ENCODE results near the gene TMEM245.
"Not testable (repeated sequence)": the region's sequence is repeated elsewhere in the genome, so short reads cannot be mapped to it uniquely, and the experiment has no call there.

TMEM245 gene

DNA sequence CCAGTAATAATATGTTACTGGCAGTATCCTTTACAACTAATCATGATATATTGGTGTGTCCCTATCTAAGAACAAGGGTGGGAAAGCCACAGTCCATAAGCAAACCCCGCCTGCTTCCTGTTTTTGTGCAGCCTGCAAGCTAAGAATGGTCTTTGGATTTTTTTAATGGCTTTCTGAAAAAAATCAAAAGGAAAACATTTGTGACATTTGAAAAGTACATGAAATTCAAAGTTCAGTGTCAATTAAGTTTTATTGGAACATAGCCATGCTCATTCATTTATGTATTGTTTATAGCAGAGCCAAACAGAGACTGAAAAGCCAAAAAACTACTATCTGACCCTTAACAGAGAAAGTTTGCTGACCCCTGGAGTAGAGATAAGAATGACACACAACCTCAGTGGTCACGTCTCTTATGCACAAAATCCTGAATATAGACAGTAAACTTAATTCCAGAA is 12.8 kb upstream of the TMEM245 start:
- DNase-seq, result no peak

DNA sequence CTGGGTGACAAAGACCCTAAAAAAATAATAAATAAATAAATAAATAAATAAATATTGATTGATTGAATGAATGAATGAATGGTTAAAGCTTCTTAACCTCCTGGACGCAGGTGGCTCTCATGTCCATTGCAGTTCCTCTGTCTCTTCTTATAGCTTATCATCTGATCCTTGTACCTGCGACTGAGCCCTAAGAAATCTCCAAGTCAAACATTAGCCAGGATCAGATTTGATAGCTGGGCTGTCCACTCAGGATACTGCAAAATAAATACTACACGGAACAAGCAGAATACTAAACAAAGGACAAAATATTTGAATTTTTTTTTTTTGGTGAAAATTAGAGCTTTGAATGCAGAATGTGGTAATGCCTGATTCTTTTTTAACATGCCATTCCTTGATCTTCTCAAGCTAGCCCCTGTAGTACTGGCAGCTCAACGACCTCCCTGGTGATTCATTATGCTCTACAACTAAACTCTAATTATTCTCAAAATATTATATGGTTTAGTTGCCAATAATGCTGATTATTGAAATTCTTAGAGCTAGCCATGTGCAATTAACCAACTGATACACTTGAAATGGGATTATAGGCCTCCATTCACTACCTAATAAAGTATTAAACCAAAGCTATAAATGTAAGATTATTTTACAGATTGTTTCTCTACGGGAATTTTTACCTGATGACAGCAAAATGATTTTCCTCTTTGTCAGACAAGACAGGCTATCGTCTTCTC is 9.9 kb upstream of the TMEM245 start:
- DNase-seq, result no peak

DNA sequence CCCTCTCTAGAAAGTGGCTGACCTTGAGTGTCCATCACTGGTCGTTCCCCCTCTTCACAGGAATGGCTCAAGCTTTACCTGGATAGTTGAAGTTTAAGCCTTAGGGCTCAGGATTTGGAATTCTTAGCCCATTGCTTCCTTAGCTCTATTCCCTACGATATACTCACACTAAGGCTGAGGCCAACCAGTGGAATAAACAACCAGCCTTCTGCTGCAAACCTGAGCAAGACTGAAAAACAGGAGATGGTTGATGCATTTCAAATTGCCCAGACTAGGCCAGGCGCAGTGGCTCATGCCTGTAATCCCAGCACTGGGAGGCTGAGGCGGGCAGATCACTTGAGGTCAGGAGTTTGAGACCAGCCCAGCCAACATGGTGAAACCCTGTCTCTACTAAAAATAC is 6.9 kb upstream of the TMEM245 start:
- not testable (repeated sequence) for DNase-seq

DNA sequence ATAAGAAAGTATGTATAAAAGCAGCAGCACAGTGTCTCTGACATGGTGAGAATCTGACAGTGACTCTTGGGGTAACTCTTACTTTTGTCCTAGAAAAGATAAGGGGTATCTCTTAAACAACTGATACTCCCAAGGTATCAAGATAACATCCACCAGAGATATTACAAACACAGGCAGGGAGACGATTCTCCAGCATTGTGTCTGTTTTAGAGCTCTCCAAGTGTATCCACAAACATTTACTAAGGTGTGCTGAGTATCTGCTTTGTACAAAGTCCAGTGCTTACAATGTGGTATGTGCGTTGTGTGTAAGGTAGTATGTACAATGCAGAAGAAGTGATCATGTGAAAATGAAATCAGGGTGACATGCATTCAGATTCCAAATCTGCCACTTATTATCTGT is 4.4 kb upstream of the TMEM245 start:
- no peak for DNase-seq

DNA sequence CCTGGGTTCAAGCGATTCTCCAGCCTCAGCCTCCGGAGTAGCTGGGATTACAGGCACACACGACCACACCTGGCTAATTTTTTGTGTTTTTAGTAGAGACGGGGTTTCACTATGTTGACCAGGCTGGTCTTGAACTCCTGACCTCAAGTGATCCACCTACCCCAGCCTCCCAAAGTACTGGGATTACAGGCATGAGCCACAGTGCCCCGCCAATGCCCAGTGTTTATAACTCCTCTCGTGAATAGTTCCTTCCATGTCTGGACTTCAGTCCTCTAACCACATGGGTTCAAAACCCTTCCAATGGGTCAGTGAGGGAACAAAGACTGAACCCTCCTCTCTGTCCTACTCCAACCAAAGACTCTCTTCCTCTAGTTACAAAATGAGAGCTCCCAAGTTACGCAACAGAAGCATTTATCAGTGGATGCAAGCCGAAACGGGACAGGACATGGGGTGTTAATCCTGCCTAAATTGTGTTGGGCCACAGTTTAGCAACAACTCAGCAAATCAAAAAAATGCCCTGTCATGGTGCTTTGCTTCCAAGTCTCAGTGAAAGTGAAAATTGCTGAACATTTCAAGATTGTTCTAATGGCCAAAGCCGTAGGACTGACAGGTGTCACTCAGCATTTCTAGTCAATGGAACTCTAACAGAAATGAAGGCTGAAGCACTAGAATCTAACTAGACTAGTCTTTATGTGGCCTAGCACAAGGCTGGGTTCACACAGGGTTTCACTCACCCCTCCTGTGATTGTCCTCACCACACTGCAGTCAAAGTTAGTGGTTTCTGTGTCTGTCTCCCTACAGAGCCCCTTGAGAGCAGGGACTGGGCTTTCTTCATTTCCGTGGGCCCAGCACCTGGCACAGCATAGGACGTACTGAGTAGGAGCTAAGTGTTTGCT is 3.2 kb upstream of the TMEM245 start:
- DNase-seq, result no peak

DNA sequence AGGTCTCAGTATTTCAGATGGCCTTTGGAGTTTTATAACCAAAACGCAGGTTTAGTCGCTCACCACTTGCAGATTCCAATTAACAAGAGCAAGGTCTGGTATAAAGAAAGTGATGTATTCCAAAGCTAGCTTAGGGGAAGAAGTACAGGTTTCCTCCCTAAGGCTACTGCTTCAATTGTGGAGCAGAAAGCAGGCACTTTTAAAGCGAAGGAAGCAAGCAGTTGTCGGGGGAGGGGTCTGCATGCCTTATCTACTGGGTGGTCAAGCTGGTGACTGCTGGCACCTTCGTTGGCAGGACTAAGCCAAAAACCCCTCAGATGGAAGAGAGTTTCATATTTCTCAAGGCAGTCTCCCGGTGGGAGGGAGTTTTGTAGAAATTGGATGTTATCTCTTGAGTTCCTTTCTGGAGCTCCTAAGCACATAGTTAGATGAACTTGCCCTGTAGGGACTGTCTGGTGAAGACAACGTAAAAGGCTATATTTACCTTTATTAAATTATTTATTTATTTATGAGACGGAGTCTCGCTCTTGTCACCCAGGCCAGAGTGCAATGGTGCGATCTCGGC is 1.6 kb upstream of the TMEM245 start:
- DNase-seq, result no peak

DNA sequence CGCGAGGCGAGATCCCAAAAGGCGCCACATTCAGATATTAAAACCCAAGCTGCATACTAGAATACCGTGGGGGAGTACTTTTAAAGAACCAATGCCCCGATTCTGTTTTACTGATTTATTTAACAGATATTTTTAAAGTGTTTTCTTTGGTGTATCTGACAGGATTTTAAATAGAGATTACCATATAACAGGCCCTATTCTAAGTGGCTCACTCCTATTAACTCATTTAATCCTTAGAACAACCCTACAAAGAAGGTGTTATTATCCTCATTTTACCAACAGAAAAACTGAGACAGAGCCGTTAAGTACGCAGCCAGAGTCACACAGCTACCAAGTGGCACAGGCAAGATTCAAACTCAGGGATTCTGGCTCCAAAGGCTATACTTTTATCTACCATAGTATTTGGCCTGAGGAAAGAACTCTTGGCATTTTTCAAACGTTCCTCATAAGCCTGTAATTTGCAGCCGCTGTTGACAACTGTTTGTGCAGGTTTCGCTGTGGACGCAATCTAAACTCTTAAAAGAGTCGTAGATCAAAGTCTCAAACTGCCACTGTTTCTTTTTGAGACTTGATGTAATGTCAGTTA is 550 bp upstream of the TMEM245 start:
- DNase-seq, result no peak

DNA sequence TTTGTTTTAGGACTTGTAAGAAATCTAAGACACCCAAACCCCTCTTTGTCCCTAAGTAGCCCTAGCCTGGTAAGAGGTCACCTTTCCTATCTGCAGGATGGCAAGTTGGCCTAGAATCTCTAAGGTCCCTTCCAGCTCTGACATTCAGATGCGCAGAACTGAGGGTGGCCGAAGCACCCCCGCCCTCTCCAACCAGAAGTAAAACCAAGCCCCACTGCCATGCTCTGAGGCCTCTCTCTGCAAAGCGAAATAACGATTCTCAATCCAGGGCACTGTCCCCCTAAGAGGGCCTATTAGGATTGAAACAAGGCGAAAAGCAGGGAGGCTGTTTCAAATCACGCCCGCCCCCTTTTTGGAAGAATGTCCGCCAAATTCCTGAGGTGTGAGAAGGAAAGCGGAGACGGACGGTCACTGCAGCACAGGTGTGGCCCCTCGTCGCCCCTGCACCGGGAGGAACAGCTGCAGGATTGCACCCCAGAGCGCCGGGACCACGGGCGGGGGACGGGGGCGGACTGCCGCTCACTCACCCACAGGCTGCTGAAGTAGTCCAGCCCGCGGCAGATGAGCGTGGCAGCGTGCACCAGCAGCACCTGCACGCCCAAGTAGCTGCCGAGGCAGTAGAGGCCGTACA is 824 bp downstream of the TMEM245 start:
- DNase-seq, result no peak

DNA sequence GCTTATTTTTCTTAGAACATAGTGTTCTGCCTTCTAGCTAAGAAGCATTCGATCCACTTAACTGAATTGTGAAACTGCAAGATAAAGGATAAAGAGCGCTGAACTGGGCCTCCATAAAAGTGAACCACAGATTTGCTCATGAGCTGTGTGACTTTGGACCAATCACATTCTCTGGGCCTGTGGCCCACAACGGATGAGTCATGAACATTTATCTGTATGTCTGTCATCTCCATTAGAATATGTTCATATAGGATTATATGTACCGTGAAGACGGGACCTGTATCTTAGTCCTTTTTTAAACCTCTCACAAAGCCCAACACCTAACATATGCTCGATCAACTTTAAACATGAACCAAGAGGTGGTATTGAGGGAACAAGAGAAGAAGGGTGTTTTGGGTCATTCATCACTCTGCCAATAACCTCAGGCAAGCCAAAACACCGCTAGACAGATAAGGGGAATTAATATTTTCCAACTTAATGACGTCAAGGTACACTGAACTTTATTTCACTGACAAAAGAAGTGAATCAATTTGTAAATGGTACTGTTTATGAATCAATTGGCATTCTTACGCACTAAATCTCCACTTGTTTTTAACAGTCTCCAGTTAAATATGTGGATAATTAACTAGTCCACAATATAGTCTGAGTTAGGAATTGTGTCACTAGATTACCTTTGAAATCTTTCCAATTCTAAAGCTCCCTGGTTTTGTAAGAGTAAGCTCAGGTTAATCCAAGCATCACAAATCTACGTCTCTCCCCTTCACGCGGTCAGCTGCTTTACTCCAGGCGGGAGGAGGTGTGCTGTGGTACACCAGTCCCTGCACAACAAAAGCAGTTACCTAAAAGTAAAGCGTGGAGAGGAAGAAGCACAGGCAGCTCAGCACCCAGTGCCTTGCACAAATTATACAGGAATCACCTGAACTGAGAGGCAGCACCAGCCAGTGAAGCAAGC is 1.6 kb downstream of the TMEM245 start:
- peak; percentile 6 to 37 for DNase-seq

DNA sequence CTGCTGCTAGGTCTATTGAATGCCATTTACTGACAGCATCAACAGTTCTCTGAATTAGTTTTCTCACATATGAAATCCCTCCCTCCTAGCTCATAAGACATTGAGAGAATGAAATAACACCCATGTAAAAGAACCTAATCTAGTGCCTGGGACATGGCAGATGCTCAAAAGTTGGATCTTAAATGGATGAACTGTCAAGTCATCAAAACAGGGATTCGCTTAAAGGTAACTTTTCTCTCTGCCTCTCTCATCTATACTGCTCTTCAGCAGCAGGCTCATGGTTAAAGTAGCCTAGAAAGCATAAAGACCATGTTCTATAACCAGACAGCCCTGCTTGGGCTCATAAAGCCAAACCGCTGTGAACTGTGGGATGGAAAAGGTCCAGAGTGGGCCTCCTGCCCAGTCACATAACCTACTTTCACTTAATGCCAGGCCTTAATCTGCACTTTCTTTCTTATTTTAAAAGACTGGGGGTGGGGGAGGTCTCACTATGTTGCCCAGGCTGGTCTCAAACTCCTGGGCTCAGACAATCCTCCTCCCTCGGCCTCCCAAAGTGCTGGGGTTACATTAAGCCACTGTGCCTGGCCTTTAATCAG is 3.7 kb downstream of the TMEM245 start:
- no peak for DNase-seq

DNA sequence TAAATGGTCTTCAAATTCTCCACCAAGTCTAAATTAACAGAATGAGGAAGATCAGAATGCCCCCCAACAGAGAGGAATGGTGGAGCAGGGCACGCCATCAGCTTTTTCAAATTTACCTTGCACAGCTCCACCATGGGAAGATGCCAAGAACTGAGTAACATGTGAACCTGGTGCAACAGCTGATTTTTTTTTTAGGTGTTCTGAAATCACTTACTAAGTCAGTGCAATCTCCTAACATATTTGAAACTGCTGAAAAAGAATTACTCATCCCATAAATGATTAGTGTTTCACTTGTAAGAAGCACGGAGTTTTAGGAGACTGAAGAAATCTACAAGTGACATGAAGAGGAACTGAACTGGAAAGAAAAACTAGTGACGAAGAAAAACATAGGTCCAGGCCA is 5.1 kb downstream of the TMEM245 start:
- DNase-seq, result no peak

DNA sequence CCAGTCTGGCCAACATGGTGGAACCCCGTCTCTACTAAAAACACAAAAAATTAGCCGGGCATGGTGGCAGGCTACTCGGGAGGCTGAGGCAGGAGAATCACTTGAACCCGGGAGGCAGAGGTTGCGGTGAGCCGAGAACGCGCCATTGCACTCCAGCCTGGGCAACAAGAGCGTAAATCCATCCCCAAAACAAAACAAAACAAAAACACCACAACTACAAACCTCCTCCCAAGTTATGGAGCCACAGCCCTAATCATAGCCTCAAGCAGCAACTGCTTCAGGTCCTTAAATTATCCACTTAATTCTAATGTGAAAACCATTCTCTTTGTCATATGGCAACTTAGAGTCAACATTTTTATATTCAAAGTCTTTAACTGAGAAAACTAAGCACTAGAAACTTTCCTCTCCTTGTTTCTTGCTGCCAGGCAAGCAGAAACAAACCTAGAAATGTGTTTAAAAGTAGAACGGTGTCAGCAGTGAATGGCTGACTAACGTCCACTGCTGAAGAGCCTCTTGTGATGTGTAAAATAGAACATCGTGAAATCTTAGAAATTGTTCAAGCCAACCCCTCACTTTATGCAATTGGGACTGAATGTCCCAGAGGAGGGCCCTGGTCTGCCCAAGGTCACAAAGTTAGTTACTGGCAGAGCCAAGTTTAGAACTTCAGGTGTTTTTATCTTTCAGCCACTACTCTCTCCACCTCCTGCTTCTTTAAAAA is 5.7 kb downstream of the TMEM245 start:
- DNase-seq, result no peak

DNA sequence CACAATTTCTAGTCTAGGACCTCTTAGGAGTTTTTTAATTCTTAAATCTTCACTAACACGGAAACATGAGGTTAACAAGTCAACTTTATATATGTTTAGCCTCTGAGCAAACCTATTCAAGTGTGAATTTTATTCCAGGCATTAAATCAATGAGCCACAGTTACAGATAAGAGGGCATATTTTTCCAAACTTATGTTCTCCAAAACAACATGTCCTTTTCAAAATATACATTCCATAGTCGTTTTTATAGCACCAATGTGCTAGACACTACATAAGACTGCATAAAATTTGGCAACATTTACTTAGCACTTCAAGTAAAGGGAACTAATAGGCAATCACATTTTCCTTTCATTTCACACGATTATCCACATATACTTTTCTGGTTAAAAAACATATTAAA is 6.5 kb downstream of the TMEM245 start:
- no peak for DNase-seq

DNA sequence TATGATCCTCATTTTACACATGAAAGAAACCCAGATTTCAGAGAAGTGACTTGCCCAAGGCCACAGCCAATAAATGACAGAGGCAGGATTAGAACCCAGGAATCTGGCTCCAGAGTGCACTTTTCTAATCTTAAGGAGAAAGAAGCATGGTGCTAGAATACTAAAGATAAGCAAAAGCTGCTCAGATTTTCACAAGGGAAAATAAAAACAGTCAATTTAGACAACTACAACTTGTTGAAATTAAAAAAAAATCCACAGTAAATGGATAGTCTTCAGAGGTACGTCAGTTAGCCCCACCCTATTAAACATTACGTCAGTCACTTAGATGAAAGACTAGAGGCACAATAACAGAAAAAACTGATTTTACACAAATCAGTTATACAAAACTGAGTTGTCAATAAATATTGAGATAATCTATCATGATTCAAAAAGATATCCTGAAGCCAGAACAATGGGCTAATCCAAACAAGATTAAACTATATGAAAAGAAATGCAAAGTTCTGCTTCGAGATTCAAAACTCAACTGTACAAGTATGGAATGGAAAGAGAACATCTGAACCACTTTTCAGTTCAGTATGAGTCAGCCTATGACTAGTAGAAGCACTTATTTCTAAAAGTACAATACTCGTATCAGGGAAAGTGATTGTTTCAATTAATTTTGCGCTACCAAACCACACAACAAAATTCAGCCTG is 9.3 kb downstream of the TMEM245 start:
- DNase-seq, result no peak

DNA sequence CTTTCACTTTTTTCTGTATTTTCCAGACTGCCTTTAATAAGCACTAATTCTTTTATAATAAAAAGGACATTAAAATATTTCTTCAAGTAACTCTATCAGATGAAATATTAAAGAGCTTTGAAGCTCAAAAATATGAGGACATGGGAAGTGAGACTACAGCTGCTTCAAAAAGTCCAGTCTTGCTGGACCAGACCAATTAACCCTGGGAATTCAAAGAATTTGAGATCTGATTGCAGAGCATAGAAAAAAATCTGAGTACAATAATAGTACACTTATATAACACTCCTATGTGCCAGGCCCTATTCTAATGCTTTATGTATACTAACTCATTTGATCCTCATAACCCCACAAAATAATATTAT is 9.8 kb downstream of the TMEM245 start:
- DNase-seq, result no peak

DNA sequence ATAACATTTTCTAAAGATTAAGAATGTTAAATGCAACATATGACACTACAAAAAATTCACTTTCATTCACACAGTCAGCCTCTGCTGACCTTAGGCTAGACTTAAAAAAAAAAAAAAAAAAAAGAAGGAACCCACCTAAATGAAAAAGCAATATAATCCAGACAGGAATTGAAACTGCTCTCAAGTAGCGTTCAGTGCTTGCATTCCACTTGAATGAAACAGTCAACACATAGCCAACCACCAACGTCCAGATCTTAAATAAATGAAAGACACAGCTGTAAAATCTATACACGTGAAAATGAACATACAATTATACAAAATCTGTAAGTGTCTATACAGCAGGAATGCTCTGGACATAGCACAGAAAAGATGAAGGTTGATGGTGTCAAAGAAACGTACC is 11.4 kb downstream of the TMEM245 start:
- no peak for DNase-seq

DNA sequence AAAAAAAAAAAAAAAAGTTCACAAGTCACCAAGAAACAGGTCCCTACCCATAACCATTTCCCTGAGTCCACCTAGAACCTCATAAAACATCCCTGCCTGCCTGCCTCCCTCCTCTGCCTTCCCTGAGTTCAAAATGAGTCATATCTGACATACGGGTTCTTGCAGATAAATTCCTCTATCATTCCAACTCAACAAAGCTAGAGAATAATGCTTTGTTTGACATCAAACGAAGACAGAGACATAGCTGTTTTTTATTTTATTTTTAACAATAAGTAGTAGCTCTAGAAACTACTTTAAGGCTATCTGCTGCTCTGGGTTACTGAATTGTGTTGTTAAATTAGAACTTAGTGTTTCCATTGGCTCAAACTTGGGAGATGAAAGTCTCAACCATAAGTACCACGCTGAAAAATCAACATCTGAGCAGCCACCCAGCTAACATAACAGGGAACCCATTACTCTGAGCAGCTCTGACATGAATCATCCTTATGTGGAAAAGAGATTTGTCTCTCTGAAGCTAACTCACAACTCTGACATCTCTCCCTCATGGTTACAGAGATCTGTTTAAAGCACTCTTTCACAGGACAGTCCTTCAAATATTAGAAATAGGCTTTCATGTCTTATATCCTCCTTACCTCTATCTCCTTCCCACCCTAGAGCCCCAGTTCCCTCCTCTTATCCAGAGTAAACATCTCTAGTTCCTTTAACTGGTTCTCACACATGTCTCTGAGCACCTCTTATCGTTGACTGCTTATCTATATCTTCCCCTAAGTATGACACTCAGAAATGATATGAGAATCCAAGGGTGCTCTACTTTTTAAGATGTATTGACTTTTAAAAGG is 12.1 kb downstream of the TMEM245 start:
- DNase-seq, result no peak

DNA sequence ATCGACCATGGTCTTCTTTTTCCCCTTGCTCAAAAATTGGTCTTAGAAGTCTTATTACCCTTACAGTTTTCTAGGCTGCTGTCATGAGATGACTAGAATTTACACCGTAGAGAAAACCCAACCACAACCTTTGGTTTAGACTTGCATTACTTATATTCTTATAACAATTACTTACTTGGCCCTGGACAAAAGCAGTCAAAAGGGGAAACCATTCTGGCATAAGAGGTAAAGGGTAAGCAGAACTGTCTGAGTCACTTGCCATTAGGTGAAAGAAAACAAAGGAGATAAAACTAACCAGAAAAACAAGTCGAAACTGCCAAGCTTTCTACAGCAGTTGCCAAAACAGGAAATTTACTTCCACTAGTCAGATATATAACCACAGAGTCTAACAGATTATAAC is 17.9 kb downstream of the TMEM245 start:
- DNase-seq, result no peak

DNA sequence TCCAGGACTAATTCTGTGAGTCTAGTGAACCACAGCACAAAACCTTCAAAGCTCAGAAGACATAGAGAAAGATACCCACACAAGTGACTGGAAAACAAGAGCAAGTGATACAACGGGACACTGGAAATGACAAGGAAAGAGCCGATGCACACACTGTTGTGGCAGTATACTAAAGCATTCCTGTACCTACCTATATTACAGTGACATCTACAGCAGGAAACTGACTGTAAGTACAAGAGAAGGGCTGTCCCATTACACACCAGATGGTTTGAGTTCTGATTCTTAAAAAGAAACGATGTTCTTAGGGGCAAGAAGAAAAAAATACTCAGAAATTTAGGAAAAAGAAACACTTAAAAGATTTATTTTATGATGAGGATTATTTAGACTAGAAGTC is 18.5 kb downstream of the TMEM245 start:
- DNase-seq, result no peak

Measured in NCI-H2081 (cell line).